K562 (cell line): ENCODE results near the gene AGPAT4. TPM values are rescaled to one million over a fixed set of nuclear protein-coding genes. Genes with fewer than 3 reads are reported as not detected.

Source experiments
- HDAC3 ChIP-seq: fragments of 450-650 bp; IDR thresholded peaks from 2 replicates; pipeline ENCODE4 v1.6.1; 2018; ENCODE audit warnings: borderline replicate concordance, mild to moderate bottlenecking, moderate library complexity; ENCODE audit not compliant: partially characterized antibody
- polyA plus RNA-seq, 8 experiments: library from polyadenylated mRNA; depleted of rRNA in 4 of 8; stranded (reverse) in 5 of 8; unstranded in 3 of 8; fragments of >200 nt; fragmentation: Nextera tagmentation in 2 of 8; fragmentation: Illumina TruSeq in 1 of 8; extraction: Ambion mirVana in 2 of 8; extraction: Trizol in 1 of 8; gene quantifications; 2 replicates each; pipeline versions ENCODE4 v1.2.1 to v1.2.3, GENCODE V29; 2011 to 2014; ENCODE audit warnings: inconsistent platforms in 1 of 8, missing spikeins in 1 of 8
- total RNA-seq, 7 experiments: library from RNA; depleted of rRNA in 6 of 7; stranded (reverse); fragments of >200 nt in 6 of 7; fragmentation: Illumina TruSeq in 2 of 7; extraction: Trizol in 2 of 7; gene quantifications; 2 replicates each; pipeline versions ENCODE4 v1.2.1 to v1.2.3, GENCODE V29; 2011 to 2021; ENCODE audit warnings: low replicate concordance in 1 of 7
- TF ChIP-seq, protein P1 (sequence below): fragments of 450-650 bp; IDR thresholded peaks from 2 replicates; pipeline ENCODE4 v1.6.1; 2016; ENCODE audit warnings: mild to moderate bottlenecking, moderate library complexity

Gene AGPAT4
- total and polyA plus RNA-seq, 9 of the 15 experiments (the other 6 are each of a cell fraction or from before 2014, with no cell fraction given) = 2.2 to 15.0 (median 5.7) TPM

GRCh38 chr6:161151660-161152526 lies 122.0 kb downstream of the AGPAT4 start (continued):
- TF ChIP-seq, protein P1, sequence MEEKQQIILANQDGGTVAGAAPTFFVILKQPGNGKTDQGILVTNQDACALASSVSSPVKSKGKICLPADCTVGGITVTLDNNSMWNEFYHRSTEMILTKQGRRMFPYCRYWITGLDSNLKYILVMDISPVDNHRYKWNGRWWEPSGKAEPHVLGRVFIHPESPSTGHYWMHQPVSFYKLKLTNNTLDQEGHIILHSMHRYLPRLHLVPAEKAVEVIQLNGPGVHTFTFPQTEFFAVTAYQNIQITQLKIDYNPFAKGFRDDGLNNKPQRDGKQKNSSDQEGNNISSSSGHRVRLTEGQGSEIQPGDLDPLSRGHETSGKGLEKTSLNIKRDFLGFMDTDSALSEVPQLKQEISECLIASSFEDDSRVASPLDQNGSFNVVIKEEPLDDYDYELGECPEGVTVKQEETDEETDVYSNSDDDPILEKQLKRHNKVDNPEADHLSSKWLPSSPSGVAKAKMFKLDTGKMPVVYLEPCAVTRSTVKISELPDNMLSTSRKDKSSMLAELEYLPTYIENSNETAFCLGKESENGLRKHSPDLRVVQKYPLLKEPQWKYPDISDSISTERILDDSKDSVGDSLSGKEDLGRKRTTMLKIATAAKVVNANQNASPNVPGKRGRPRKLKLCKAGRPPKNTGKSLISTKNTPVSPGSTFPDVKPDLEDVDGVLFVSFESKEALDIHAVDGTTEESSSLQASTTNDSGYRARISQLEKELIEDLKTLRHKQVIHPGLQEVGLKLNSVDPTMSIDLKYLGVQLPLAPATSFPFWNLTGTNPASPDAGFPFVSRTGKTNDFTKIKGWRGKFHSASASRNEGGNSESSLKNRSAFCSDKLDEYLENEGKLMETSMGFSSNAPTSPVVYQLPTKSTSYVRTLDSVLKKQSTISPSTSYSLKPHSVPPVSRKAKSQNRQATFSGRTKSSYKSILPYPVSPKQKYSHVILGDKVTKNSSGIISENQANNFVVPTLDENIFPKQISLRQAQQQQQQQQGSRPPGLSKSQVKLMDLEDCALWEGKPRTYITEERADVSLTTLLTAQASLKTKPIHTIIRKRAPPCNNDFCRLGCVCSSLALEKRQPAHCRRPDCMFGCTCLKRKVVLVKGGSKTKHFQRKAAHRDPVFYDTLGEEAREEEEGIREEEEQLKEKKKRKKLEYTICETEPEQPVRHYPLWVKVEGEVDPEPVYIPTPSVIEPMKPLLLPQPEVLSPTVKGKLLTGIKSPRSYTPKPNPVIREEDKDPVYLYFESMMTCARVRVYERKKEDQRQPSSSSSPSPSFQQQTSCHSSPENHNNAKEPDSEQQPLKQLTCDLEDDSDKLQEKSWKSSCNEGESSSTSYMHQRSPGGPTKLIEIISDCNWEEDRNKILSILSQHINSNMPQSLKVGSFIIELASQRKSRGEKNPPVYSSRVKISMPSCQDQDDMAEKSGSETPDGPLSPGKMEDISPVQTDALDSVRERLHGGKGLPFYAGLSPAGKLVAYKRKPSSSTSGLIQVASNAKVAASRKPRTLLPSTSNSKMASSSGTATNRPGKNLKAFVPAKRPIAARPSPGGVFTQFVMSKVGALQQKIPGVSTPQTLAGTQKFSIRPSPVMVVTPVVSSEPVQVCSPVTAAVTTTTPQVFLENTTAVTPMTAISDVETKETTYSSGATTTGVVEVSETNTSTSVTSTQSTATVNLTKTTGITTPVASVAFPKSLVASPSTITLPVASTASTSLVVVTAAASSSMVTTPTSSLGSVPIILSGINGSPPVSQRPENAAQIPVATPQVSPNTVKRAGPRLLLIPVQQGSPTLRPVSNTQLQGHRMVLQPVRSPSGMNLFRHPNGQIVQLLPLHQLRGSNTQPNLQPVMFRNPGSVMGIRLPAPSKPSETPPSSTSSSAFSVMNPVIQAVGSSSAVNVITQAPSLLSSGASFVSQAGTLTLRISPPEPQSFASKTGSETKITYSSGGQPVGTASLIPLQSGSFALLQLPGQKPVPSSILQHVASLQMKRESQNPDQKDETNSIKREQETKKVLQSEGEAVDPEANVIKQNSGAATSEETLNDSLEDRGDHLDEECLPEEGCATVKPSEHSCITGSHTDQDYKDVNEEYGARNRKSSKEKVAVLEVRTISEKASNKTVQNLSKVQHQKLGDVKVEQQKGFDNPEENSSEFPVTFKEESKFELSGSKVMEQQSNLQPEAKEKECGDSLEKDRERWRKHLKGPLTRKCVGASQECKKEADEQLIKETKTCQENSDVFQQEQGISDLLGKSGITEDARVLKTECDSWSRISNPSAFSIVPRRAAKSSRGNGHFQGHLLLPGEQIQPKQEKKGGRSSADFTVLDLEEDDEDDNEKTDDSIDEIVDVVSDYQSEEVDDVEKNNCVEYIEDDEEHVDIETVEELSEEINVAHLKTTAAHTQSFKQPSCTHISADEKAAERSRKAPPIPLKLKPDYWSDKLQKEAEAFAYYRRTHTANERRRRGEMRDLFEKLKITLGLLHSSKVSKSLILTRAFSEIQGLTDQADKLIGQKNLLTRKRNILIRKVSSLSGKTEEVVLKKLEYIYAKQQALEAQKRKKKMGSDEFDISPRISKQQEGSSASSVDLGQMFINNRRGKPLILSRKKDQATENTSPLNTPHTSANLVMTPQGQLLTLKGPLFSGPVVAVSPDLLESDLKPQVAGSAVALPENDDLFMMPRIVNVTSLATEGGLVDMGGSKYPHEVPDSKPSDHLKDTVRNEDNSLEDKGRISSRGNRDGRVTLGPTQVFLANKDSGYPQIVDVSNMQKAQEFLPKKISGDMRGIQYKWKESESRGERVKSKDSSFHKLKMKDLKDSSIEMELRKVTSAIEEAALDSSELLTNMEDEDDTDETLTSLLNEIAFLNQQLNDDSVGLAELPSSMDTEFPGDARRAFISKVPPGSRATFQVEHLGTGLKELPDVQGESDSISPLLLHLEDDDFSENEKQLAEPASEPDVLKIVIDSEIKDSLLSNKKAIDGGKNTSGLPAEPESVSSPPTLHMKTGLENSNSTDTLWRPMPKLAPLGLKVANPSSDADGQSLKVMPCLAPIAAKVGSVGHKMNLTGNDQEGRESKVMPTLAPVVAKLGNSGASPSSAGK = no peak
- no peak for TF ChIP-seq HDAC3
